K562 (cell line): Measurements from ENCODE around the gene PURA. TPM values are rescaled to one million over a fixed set of nuclear protein-coding genes. Genes with fewer than 3 reads are reported as not detected.

Source experiments
- ARHGAP35 ChIP-seq: fragments of 450-650 bp; IDR thresholded peaks from 2 replicates; pipeline ENCODE4 v1.6.1; 2018; ENCODE audit not compliant: partially characterized antibody
- ARID1B ChIP-seq: fragments of 450-650 bp; IDR thresholded peaks from 2 replicates; pipeline ENCODE4 v1.6.1; 2016; ENCODE audit warnings: antibody characterized with exemption, mild to moderate bottlenecking, inconsistent platforms
- ARID3A ChIP-seq: IDR thresholded peaks from 2 replicates; pipeline ENCODE4 v1.6.1; 2012; ENCODE audit warnings: low read depth, low read length, improper control_type of control experiment, borderline replicate concordance
- CCNT2 ChIP-seq: IDR thresholded peaks from 2 replicates; pipeline ENCODE4 v1.6.1; 2011; ENCODE audit warnings: borderline replicate concordance, low read depth, mild to moderate bottlenecking, moderate library complexity, mixed read lengths, low read length; ENCODE audit not compliant: insufficient read length; ENCODE audit errors: extremely low read depth
- DACH1 ChIP-seq: fragments of 450-650 bp; IDR thresholded peaks from 2 replicates; pipeline ENCODE4 v1.6.1; 2018; ENCODE audit not compliant: partially characterized antibody
- DDX20 ChIP-seq: fragments of 450-650 bp; IDR thresholded peaks from 2 replicates; pipeline ENCODE4 v1.6.1; 2016; ENCODE audit warnings: missing genetic modification characterization, low read depth, mild to moderate bottlenecking, missing compliant biosample characterization, moderate library complexity
- FOXP4 ChIP-seq: sonication (generic); formaldehyde crosslinking; IDR thresholded peaks from 2 replicates; pipeline ENCODE4 v1.8.0; 2022; ENCODE audit warnings: mild to moderate bottlenecking, missing genetic modification reagents, borderline replicate concordance
- MECOM ChIP-seq: fragments of 250-450 bp; sonication (Bioruptor Pico); IDR thresholded peaks from 2 replicates; pipeline ENCODE4 v1.8.0; 2022; ENCODE audit warnings: inconsistent platforms
- MTA2 ChIP-seq: fragments of 450-650 bp; IDR thresholded peaks from 2 replicates; pipeline ENCODE4 v1.6.1; 2016; ENCODE audit warnings: low read depth
- OTX1 ChIP-seq: fragments of 450-650 bp; formaldehyde crosslinking; IDR thresholded peaks from 2 replicates; pipeline ENCODE4 v1.4.0; 2022; ENCODE audit warnings: mild to moderate bottlenecking
- PHTF2 ChIP-seq: fragments of 250-450 bp; sonication (Bioruptor Pico); IDR thresholded peaks from 2 replicates; pipeline ENCODE4 v1.5.0; 2021; ENCODE audit warnings: mild to moderate bottlenecking
- PREB ChIP-seq: sonication (generic); formaldehyde crosslinking; IDR thresholded peaks from 2 replicates; pipeline ENCODE4 v1.8.1; 2023; ENCODE audit warnings: mild to moderate bottlenecking, missing genetic modification reagents
- SIX5 ChIP-seq, 2 experiments: IDR thresholded peaks; 2 replicates each; pipeline ENCODE4 v1.6.1; 2011; ENCODE audit warnings: low read length in 2 of 2, borderline replicate concordance in 1 of 2, low read depth in 1 of 2, mild to moderate bottlenecking in 1 of 2, moderate library complexity in 1 of 2; ENCODE audit not compliant: insufficient read depth in 1 of 2
- SMAD1 ChIP-seq: fragments of 150-350 bp; IDR thresholded peaks from 2 replicates; pipeline ENCODE4 v1.6.1; 2014; ENCODE audit warnings: low read length, low read depth; ENCODE audit not compliant: partially characterized antibody
- XRCC4 ChIP-seq: IDR thresholded peaks from one replicate; pipeline ENCODE4 v1.6.1; 2011; ENCODE audit not compliant: insufficient read depth, insufficient read length; ENCODE audit errors: extremely low read depth
- ZBTB2 ChIP-seq: fragments of 450-650 bp; IDR thresholded peaks from 2 replicates; pipeline ENCODE4 v1.6.1; 2016; ENCODE audit warnings: antibody characterized with exemption
- ZC3H8 ChIP-seq: fragments of 450-650 bp; IDR thresholded peaks from 2 replicates; pipeline ENCODE4 v1.6.1; 2017
- ZKSCAN1 ChIP-seq: fragments of 150-350 bp; IDR thresholded peaks from 2 replicates; pipeline ENCODE4 v1.6.1; 2016; ENCODE audit warnings: low read depth, low read length
- ZNF165 ChIP-seq: fragments of 250-450 bp; sonication (Bioruptor Pico); IDR thresholded peaks from 2 replicates; pipeline ENCODE4 v1.4.0; 2020; ENCODE audit warnings: borderline replicate concordance
- ZNF280B ChIP-seq: fragments of 250-450 bp; sonication (Bioruptor Pico); IDR thresholded peaks from 2 replicates; pipeline ENCODE4 v1.5.1; 2021; ENCODE audit warnings: mild to moderate bottlenecking
- ZNF696 ChIP-seq: fragments of 250-450 bp; sonication (Bioruptor Pico); conservative IDR thresholded peaks from 2 replicates; pipeline ENCODE4 v1.4.0; 2020; ENCODE audit warnings: mild to moderate bottlenecking, moderate library complexity
- polyA plus RNA-seq, 8 experiments: library from polyadenylated mRNA; depleted of rRNA in 4 of 8; stranded (reverse) in 5 of 8; unstranded in 3 of 8; fragments of >200 nt; fragmentation: Nextera tagmentation in 2 of 8; fragmentation: Illumina TruSeq in 1 of 8; extraction: Ambion mirVana in 2 of 8; extraction: Trizol in 1 of 8; gene quantifications; 2 replicates each; pipeline versions ENCODE4 v1.2.1 to v1.2.3, GENCODE V29; 2011 to 2014; ENCODE audit warnings: inconsistent platforms in 1 of 8, missing spikeins in 1 of 8
- total RNA-seq, 7 experiments: library from RNA; depleted of rRNA in 6 of 7; stranded (reverse); fragments of >200 nt in 6 of 7; fragmentation: Illumina TruSeq in 2 of 7; extraction: Trizol in 2 of 7; gene quantifications; 2 replicates each; pipeline versions ENCODE4 v1.2.1 to v1.2.3, GENCODE V29; 2011 to 2021; ENCODE audit warnings: low replicate concordance in 1 of 7

PURA gene
- total and polyA plus RNA-seq, 9 of the 15 experiments (the other 6 are each of a cell fraction or from before 2014, with no cell fraction given) = 3.2 to 11.1 (median 5.4) TPM

GRCh38 chr5:140113699-140114263, at the start of gene PURA (continued):
- TF ChIP-seq FOXP4 (CRISPR knock-in tag) = no peak
- no peak for TF ChIP-seq MECOM (CRISPR knock-in tag)
- no peak for TF ChIP-seq MTA2
- TF ChIP-seq SMAD1 = peak; percentile 34
- TF ChIP-seq CCNT2 = peak; percentile 68
- no peak for TF ChIP-seq ZC3H8
- TF ChIP-seq ZNF280B (CRISPR knock-in tag) = no peak
- no peak for TF ChIP-seq SIX5 (IDR thresholded peaks at IDR 0.05; ENCODE audit: borderline replicate concordance in 1 of 2, insufficient read depth in 1 of 2, low read depth in 1 of 2, low read length in 2 of 2)
- no peak for TF ChIP-seq PREB (CRISPR knock-in tag)
- TF ChIP-seq ARID1B = no peak
- TF ChIP-seq DACH1 = no peak
- no peak for TF ChIP-seq PHTF2 (CRISPR knock-in tag)
- no peak for TF ChIP-seq ZBTB2
- no peak for TF ChIP-seq ARID3A
- peak; percentile 90 for TF ChIP-seq ARHGAP35
- TF ChIP-seq DDX20 (tag) = no peak
- TF ChIP-seq ZNF696 = no peak
- TF ChIP-seq ZKSCAN1 = peak; percentile 79
- no peak for TF ChIP-seq OTX1 (CRISPR knock-in tag)
- TF ChIP-seq XRCC4 = no peak
- no peak for TF ChIP-seq ZNF165
